Caco-2 (cell line): ENCODE results near the gene WSB2. TPM values are rescaled to one million over a fixed set of nuclear protein-coding genes. Genes with fewer than 3 reads are reported as not detected.

ENCODE experiments used
- BruUV-seq: library from RNA; stranded (reverse); fragments of 400-500 nt; replicated peaks from 2 replicates; lab custom pipeline; 2021; lab: Mats Ljungman, UMichigan
- CTCF ChIA-PET: fragments of 300-600 bp; sonication (Branson Sonifier 250); formaldehyde crosslinking; loops from one replicate; lab custom pipeline; 2022; ENCODE audit warnings: antibody characterized with exemption; lab: Charles Lee
- POLR2A ChIA-PET: fragments of 300-600 bp; sonication (Branson Sonifier 250); formaldehyde crosslinking; loops from one replicate; lab custom pipeline; 2022; ENCODE audit warnings: antibody characterized with exemption; lab: Charles Lee
- DNase-seq, 2 experiments: peaks; one replicate each; pipeline versions ENCODE4 v3.0.0 to v3.0.0-alpha.2; 2020 to 2022
- H3K27me3 ChIP-seq: replicated peaks from 2 replicates; pipeline ENCODE4 v1.6.0; 2011; ENCODE audit warnings: low read length; ENCODE audit not compliant: control insufficient read depth, insufficient read depth
- H3K36me3 ChIP-seq: 2 replicates; pipeline ENCODE4 v1.5.1; 2011; ENCODE audit warnings: low read length; ENCODE audit not compliant: control insufficient read depth, insufficient read depth
- H3K4me1 ChIP-seq: fragments of 250-450 bp; sonication (Bioruptor Pico); 2 replicates; pipeline ENCODE4 v1.5.1; 2020; ENCODE audit warnings: mild to moderate bottlenecking
- H3K4me3 ChIP-seq: 2 replicates; pipeline ENCODE4 v1.5.1; 2011; ENCODE audit warnings: low read depth, mild to moderate bottlenecking, control low read depth, low read length
- H3K9me3 ChIP-seq: fragments of 250-450 bp; sonication (Bioruptor Pico); 2 replicates; pipeline ENCODE4 v1.5.1; 2020; ENCODE audit warnings: mild to moderate bottlenecking, moderate library complexity
- H3K27ac Mint-ChIP-seq: one replicate; pipeline ENCODE4 v1.8.0; 2022; ENCODE audit warnings: mixed read lengths; ENCODE audit not compliant: unreplicated experiment
- H3K27me3 Mint-ChIP-seq: one replicate; pipeline ENCODE4 v1.8.0; 2022; ENCODE audit warnings: mixed read lengths; ENCODE audit not compliant: insufficient read depth, unreplicated experiment
- H3K36me3 Mint-ChIP-seq: one replicate; pipeline ENCODE4 v1.8.0; 2022; ENCODE audit warnings: mild to moderate bottlenecking, mixed read lengths; ENCODE audit not compliant: insufficient read depth, unreplicated experiment
- H3K4me1 Mint-ChIP-seq: one replicate; pipeline ENCODE4 v1.8.0; 2022; ENCODE audit warnings: low read depth, mixed read lengths; ENCODE audit not compliant: unreplicated experiment
- H3K4me3 Mint-ChIP-seq: one replicate; pipeline ENCODE4 v1.8.0; 2022; ENCODE audit warnings: mild to moderate bottlenecking, moderate library complexity, mixed read lengths; ENCODE audit not compliant: unreplicated experiment
- H3K9me3 Mint-ChIP-seq: one replicate; pipeline ENCODE4 v1.8.0; 2022; ENCODE audit warnings: mixed read lengths; ENCODE audit not compliant: unreplicated experiment
- intact Hi-C: fragments of 100-400 bp; cut with micrococcal nuclease; formaldehyde crosslinking; loops from one replicate; pipeline ENCODE4 v1.10.0; 2022; ENCODE audit not compliant: unreplicated experiment
- total RNA-seq: library from RNA; stranded (reverse); gene quantifications from 2 replicates; pipeline ENCODE4 v1.2.3, GENCODE V29; 2022
- TF ChIP-seq, protein P1 (sequence below), 2 experiments: fragments of 200-600 bp in 1 of 2; IDR thresholded peaks; 1 replicate in 1 of 2; 2 replicates in 1 of 2; pipeline versions ENCODE4 v1.5.1 to v1.8.0; 2011 to 2022; ENCODE audit warnings: antibody characterized with exemption in 1 of 2, control low read depth in 1 of 2, inconsistent platforms in 1 of 2, low read depth in 1 of 2, low read length in 1 of 2, mild to moderate bottlenecking in 1 of 2, moderate library complexity in 1 of 2; ENCODE audit not compliant: insufficient read depth in 1 of 2, severe bottlenecking in 1 of 2, unreplicated experiment in 1 of 2

WSB2 gene
- total RNA-seq, 1 experiment from 2014 or later: 36.7 TPM

DNA sequence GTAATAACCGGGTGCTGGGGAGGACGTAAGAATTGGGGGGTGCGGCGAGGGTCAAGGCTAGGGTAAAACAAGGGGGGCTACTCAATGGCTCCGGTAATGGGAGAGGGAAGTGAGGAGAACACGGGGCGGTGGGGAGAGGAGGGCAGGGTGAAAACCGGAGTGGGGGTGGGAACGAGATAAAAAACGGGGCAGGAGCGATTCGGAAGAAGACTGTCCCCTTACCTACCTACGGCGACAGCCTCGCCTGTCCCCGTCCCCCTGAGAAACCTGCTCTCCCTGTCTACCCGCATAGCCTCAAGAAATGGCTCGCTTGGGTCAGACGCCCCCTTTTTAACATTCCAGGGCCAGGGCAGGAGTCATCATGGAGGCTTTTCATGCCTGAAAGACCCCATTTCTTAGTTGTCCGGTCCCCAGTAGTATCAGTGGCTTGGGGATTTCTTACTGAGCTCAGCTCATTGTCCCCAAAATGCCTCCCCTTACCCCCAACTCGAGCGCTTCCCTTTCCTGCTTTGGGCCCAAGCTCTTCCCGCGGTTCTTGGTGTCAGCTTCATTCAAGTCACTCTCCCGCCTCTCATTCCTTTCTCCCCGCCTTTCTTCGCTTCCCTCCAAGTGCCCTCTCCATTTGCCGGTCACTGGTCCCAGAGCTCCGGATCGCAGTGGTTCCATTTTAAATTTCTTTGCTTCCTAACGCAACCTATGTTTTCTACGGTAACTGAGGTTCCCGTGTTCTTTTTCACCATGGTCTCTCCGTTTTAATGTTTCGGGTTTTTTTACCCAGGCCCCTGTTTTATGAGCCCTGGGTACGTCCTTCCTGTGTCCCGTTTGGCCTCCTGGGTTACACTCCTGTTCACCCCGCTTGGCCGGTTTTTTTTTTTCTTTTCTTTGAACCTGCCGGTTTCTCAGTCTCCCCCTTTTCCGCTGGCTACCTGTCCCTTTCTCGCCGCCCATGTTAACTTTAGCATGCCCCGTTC lies 1.2 kb upstream of the WSB2 start:
- Mint-ChIP-seq H3K27ac (peak overlapping the region; percentile 99), H3K9me3 (no peaks in the 10 kb centered on the region), H3K27me3 (no peaks in the 10 kb centered on the region), H3K4me1 (peaks cover 25% of the 10 kb centered on the region), H3K36me3 (peaks cover 34% of the 10 kb centered on the region), H3K4me3 (peak overlapping the region; percentile 95)
- Histone ChIP-seq H3K27me3 (no peaks in the 10 kb centered on the region), H3K9me3 (no peaks in the 10 kb centered on the region), H3K4me1 (peaks cover 44% of the 10 kb centered on the region), H3K4me3 (peak overlapping the region; percentile 83), H3K36me3 (no peaks in the 10 kb centered on the region)
- intact Hi-C loops: loop anchor here (2.0 to 5.0 kb wide), 3 partner anchors 41 to 311 kb away; partner anchors contain the start of gene TAOK3
- ChIA-PET POLR2A (interaction anchor here (0.6 to 1.1 kb wide), 4 partner anchors 9 to 141 kb away, joined by 3 to 4 read pairs (median 3); partner anchors contain the start of gene PEBP1), CTCF (interaction anchor here (0.5 kb wide), 1 partner anchor 56 kb away, joined by 5 read pairs; no protein-coding TSS in a partner anchor)
- BruUV-seq: TSS peak; percentile 27
- TF ChIP-seq, protein P1, sequence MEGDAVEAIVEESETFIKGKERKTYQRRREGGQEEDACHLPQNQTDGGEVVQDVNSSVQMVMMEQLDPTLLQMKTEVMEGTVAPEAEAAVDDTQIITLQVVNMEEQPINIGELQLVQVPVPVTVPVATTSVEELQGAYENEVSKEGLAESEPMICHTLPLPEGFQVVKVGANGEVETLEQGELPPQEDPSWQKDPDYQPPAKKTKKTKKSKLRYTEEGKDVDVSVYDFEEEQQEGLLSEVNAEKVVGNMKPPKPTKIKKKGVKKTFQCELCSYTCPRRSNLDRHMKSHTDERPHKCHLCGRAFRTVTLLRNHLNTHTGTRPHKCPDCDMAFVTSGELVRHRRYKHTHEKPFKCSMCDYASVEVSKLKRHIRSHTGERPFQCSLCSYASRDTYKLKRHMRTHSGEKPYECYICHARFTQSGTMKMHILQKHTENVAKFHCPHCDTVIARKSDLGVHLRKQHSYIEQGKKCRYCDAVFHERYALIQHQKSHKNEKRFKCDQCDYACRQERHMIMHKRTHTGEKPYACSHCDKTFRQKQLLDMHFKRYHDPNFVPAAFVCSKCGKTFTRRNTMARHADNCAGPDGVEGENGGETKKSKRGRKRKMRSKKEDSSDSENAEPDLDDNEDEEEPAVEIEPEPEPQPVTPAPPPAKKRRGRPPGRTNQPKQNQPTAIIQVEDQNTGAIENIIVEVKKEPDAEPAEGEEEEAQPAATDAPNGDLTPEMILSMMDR (IDR thresholded peaks at IDR 0.05; ENCODE audit: insufficient read depth in 1 of 2, low read depth in 1 of 2, low read length in 1 of 2, severe bottlenecking in 1 of 2, unreplicated experiment in 1 of 2): no peak
- peak; percentile 63 to 69 for DNase-seq

DNA sequence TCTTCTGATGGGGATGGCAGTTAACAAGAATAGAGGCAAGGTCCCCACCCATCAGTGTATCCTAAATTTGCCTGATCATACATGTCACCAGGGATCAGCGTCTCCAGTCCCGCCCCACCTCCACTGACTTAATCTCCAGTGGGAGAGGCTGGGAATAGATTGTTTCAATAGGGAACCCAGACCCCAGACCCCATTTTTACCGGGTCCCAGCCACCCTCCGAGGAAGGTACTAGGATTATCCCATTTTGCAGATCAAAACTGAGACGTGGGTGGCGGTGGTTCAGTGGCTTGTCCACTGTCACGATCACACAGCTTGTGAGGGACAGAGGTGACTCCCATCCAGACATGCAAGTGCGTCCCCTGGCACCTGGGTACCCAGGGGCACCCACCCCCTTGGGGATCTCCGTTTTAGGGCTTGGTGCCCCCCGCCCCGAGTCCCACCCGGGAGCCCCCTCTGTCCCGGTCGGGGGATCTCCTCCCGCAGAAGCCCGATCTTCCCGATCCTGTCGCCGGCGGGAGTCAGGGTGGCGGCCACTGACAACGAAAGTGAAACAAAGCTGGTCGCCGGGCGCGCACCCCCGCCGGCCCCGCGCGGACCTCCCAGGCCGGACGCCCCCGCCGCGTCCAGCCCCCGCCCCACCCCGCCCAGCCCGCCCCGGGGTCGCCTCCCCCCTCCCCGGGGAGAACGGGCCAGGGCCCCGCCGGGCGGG lies 523 bp downstream of the WSB2 start:
- peaks cover 32% of the 10 kb centered on the region for H3K36me3 Mint-ChIP-seq
- no peaks in the 10 kb centered on the region for H3K27me3 ChIP-seq
- no TSS peak for BruUV-seq
- CTCF ChIA-PET: interaction anchor here (0.6 kb wide), 1 partner anchor 223 kb away, joined by 3 read pairs; no protein-coding TSS in a partner anchor
- H3K4me3 ChIP-seq: peak overlapping the region; percentile 83
- TF ChIP-seq, protein P1 (IDR thresholded peaks at IDR 0.05; ENCODE audit: insufficient read depth in 1 of 2, low read depth in 1 of 2, low read length in 1 of 2, severe bottlenecking in 1 of 2, unreplicated experiment in 1 of 2): no peak
- H3K4me3 Mint-ChIP-seq: peak overlapping the region; percentile 95
- H3K4me1 ChIP-seq: peaks cover 41% of the 10 kb centered on the region
- no peaks in the 10 kb centered on the region for H3K9me3 Mint-ChIP-seq
- no peaks in the 10 kb centered on the region for H3K27me3 Mint-ChIP-seq
- no peaks in the 10 kb centered on the region for H3K9me3 ChIP-seq
- peaks cover 33% of the 10 kb centered on the region for H3K4me1 Mint-ChIP-seq
- H3K36me3 ChIP-seq: no peaks in the 10 kb centered on the region
- POLR2A ChIA-PET: interaction anchor here (0.7 kb wide), 1 partner anchor 53 kb away, joined by 10 read pairs; no protein-coding TSS in a partner anchor
- peak; percentile 42 to 64 for DNase-seq
- peak overlapping the region; percentile 69 for H3K27ac Mint-ChIP-seq
- intact Hi-C loops: loop anchor here (1.0 to 5.0 kb wide), 2 partner anchors 8 to 62 kb away; no protein-coding TSS in a partner anchor
